GM12892 (cell line): ENCODE data around the gene PITX1.

Experiments
- DNase-seq: peaks from one replicate; pipeline ENCODE4 v3.0.0; 2011; ENCODE audit not compliant: insufficient read length
- FAIRE-seq: peaks from 2 replicates; lab custom pipeline; 2011; peaks lifted over from hg19 to GRCh38; lab: Jason Lieb, UNC
- POLR2A ChIP-seq: IDR thresholded peaks from 2 replicates; pipeline ENCODE4 v1.6.1; 2011; ENCODE audit warnings: low read depth, low read length, control low read depth
- POLR2AphosphoS5 ChIP-seq: IDR thresholded peaks from 2 replicates; pipeline ENCODE4 v1.6.1; 2011; ENCODE audit warnings: low read depth, low read length, control low read depth
- TAF1 ChIP-seq: IDR thresholded peaks from 2 replicates; pipeline ENCODE4 v1.6.1; 2011; ENCODE audit warnings: low read depth, mild to moderate bottlenecking, control low read depth, low read length, borderline replicate concordance

PITX1 gene

DNA sequence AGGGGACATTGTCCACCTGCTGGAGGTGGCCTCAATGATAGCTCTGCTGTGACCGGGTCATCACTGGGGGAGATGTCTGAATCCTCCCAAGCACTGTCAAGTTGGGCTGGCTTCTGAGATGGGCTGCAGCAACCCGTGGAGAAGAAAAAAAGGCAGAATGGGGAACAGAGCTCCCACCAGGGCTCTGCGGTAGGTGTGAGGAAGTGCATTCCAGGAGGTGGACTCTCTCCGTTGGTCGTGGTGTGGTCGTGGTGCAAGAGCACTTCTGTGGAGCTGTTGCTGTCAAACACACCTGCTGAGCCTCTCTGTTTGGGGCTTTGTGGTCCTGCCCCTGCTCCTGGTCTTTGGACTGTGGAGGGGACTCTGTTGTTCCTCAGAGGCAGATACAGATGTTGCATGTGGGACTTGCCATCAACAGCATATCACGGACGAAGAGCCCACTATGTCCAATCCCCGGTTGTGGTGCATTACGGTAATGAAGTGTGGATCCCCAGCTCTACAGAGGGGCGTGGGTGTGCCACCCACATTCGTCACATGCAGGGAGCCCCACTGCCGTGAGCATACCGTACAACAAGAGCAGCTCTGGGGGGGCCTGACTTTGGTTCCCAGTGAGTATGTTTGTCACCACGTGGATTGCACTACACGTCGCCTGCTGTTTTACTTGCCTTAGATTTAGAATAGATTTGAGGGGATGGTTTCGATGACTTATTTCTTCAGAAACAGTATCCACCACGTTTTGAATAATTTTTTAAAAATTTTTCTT is 36.0 kb upstream of the PITX1 start:
- TF ChIP-seq POLR2AphosphoS5: no peak
- no peak for TF ChIP-seq TAF1
- TF ChIP-seq POLR2A: no peak
- DNase-seq: no peak
- no peak for FAIRE-seq

DNA sequence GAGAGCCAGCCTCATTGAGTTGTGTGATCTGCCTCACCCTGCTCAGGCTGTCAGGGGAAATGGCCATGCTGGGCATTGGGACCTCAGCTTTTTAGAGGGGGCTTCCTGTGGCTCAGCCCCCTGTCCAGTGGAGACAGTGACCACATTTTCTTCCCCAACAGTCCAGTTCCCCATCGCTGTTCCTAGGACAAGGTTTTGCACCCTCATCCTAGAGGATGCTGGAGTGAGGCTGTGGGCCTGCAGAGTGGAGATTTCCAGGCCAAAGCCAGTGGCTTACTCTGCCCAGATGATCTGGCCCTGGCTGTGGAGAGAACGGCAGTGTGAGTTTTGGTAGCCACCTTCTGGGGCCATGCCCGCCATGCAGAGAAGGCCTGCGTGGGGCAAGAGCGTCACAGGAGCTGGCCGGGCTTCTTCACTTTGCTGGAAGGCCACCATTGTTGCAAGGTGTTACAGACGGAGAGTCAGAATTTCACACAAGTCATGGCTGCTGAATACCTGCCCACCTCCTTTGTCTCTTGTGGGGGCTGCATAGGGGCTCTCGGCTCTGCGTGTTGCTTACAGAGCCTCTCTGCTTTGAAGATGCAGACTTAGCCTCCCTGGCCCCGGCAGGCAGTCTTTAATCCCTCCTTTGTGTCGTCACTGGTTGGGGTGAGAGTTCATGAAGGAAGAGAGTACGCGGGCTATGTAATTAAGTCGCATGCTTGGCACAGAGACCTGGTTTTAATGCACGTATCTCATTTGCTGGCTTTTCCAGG is 35.2 kb upstream of the PITX1 start:
- FAIRE-seq (no peak), DNase-seq (no peak)
- TF ChIP-seq POLR2AphosphoS5 (no peak), TAF1 (no peak), POLR2A (no peak)

DNA sequence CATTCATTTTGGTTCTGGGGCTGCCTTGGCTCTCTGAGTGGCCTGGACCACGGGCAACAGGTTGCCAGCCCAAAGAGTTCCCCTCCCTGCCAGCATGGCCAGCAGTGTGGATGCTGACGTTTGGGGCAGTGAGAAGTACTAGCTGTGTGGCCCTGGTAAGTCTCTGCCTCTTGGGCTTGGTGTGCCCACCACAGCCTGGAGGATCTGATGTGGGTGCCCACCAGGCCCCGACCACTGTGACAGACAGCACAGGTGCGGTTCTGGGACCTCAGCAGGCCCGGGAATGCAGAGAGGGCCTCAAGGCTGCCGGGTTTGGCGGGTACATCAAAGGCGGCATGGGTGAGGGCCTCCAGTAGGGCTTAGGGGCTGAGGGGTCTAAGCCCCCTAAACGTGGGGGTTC is 33.6 kb upstream of the PITX1 start:
- DNase-seq (no peak), FAIRE-seq (no peak)

DNA sequence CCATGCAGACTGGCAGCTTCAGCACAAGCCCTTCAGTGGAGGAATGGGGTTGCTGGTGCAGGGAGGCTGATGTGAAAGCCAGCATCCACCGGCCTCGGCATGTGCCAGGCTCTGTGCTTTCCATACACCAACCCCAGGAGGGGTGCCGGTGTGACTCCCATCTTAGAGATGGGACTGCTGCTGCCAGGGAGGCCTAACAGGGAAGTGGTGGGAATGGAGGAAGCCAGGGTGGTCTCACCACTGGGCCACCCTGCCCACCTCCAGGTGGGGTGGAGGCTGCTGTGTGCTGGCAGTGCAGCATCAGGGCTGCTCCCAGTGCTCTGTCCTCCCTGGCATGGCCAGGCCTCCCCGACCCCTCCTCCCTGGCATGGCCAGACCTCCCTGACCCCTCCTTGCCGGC is 32.8 kb upstream of the PITX1 start:
- TF ChIP-seq TAF1: no peak
- no peak for TF ChIP-seq POLR2AphosphoS5
- no peak for TF ChIP-seq POLR2A
- no peak for DNase-seq
- no peak for FAIRE-seq

More for the DNA sequence above, 33.6 kb upstream of the PITX1 start:
- TF ChIP-seq POLR2AphosphoS5: no peak
- no peak for TF ChIP-seq POLR2A
- no peak for TF ChIP-seq TAF1

DNA sequence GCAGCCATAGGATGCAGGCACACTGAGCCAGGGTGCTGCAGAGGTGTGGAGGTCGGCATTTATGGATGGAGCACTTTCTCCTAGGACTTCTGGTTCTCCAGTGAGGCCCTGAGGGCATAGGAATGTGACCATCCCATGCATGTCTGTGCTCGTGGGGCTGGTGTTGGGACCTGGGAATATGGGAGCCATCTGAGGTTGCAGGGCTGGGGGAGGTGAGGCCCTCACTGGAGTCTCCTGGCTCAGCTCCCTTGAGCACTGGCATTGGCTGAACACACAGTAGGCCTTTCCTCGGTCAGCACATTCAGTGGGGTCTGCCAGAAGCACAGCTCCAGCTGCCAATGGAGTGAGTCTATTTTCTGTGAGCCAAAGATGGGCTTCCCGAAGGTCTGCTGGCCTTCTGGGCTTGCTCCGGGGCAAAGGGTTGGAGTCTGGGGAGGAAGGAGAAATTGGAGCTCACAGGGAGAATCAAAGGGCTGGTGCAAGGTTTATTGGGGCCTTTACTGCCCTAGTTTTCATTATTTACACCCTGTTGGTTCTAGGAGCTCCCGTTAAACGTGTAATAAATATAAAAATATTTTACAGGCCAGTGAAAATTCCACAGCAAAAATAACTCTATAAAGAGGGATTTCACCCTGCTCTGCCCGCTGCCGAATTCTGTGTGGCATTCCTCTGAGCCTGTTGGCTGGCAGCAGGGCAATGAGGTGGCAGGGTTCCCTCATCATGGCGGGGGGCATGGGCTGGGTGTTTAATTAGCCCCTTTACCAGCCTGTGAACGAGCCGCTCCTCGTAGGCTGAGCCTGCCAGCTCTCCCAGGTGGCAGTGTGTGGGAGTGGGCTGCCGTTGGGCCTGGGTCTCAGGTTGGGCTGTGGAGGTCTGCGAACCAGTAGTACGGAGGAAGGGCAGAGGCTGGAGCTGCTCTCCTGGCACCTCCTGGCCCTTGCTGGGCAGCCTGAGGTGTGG is 31.6 kb upstream of the PITX1 start:
- FAIRE-seq: no peak
- no peak for DNase-seq
- TF ChIP-seq POLR2A (no peak), POLR2AphosphoS5 (no peak), TAF1 (no peak)

DNA sequence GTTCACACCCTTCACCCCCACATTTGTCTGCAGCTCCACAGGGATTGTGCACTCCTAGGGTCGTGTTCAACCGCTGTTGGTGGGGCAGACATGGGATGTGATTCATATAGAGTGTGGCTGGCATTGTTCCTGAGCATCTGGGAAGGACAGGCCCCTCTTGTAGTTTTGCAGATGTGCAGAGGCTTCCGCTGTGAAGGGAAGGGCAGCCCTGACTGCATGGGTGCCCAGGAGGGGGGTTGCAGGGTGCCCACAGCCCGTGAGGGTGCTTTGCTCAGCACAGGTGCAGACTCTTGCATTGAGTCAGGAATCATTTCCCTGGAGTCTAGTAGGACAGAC is 30.2 kb upstream of the PITX1 start:
- FAIRE-seq (no peak), DNase-seq (no peak)
- TF ChIP-seq POLR2AphosphoS5 (no peak), TAF1 (no peak), POLR2A (no peak)

DNA sequence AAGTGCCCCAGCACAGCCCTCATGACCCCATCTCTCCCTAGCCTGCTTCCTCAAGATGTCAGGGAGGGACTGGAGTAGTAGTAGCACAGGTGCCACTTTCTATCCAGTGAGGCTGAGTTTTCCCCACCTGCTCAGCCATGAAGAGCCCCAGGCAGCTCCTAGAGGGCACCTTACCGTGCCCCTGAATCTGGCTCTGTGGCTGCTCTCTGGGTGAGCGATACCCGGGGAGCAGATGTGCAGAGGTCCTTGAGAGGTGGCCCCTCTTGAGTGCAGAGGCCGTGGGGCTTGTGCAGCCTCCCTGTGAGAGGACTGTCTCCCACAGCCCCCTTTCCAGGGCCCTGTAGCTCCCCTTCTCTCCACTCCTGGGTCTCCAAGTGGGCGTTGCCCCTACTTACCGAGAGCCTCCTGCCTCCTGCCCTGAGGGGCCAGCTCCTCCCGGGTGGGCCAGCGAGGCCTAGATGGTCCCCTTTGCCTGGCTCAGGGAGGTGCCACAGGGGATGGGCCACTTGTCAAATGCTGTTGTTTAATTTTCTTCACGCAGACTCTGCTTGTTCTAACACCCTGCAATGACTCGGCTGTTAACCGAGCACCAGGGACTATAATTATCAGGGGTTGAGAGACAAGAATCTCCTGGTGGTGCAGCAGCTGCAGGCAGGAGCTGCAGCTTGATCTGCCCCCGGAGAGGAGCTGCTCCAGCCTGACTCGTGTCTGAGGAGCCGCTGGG is 29.6 kb upstream of the PITX1 start:
- FAIRE-seq: no peak
- DNase-seq: no peak
- TF ChIP-seq TAF1 (no peak), POLR2A (no peak), POLR2AphosphoS5 (no peak)

DNA sequence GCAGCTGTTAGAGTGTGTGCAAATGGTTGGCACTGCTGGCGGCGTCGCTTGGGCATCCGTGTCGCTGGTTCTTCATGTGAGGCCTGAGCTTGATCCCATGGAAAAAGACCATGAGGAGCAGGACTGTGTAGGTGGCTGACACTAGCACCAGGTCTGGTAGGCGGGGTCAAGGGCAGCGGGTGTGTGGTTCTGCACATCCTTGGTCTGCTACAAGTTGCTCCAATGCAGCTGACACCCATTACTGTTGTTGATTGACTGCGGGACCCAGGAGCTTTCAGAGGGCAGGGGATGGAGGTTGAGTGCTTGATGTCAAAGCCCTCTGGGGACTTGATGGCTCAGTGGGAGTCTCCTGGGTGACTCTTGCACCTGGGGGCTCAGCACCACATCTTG is 29.0 kb upstream of the PITX1 start:
- FAIRE-seq (no peak), DNase-seq (no peak)
- TF ChIP-seq TAF1: no peak
- TF ChIP-seq POLR2A: no peak
- no peak for TF ChIP-seq POLR2AphosphoS5

DNA sequence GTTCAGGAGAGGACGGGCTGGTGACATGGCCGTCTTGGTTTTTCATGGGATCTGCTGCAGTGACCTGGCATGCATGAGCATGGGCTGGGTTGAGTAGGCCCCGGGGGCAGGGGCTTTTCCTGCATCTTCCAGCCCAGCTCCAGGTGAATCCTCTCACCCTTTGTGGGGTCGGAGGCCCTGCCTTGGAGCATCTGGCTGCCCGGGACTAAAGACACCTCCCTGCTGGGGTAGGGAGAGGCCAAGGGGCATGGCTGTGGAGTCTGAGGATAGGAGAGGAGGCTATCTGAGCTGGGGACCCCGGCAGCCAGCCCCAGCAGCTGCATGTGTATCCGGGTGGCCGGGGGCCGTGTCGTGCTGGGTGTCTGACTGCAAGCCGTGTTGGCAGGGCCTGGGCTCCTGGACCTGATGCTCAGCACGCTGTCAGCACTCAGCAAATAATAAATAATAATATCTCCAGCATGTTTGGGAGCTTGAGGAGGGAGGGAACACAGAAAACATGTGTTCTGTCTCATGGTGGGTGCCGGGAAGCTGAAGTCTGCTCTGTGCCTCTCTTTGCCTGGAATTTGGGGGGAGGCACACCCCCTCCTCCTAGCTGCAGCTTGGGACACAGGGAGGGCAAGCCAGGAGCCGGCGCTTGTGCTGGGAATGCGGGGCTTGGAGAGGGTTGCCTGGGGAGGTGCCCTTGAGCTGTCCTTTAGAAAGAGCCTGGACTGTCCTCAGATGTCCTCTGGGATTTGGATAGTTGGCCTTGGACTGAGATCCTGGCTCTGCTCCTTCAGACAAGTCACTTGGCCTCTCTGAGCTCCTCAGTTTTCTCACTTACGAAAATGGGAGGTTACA is 28.4 kb upstream of the PITX1 start:
- no peak for TF ChIP-seq POLR2A
- no peak for TF ChIP-seq TAF1
- TF ChIP-seq POLR2AphosphoS5: no peak
- no peak for FAIRE-seq

DNA sequence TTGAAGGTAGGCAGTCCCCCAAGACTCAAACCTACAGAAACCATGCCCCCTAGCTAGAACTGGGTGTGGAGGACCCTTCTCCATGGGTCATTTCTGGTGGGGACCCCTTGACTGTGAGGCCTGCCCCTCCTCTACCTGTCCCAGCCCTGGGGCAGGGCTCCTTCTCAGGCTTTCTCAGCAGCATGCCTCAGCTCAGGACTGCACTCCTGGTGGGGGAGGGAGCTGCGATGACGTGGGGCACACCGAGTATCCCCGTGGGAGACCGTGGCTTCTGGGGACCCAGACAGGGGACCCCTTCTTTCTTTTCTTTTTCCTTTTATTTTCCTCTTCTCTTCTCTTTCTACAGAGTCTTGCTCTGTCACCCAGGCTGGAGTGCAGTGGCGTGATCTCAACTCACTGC is 27.0 kb upstream of the PITX1 start:
- DNase-seq (no peak), FAIRE-seq (no peak)
- TF ChIP-seq POLR2AphosphoS5 (no peak), POLR2A (no peak), TAF1 (no peak)

More for the DNA sequence above, 28.4 kb upstream of the PITX1 start:
- no peak for DNase-seq
